Ecto neural progenitor cell (in vitro differentiated cells): ENCODE results near the gene ANKMY1.

Experiments
- DNase-seq: peaks from one replicate; pipeline ENCODE4 v3.0.0-alpha.2; 2018; ENCODE audit warnings: low spot score

Gene ANKMY1

DNA sequence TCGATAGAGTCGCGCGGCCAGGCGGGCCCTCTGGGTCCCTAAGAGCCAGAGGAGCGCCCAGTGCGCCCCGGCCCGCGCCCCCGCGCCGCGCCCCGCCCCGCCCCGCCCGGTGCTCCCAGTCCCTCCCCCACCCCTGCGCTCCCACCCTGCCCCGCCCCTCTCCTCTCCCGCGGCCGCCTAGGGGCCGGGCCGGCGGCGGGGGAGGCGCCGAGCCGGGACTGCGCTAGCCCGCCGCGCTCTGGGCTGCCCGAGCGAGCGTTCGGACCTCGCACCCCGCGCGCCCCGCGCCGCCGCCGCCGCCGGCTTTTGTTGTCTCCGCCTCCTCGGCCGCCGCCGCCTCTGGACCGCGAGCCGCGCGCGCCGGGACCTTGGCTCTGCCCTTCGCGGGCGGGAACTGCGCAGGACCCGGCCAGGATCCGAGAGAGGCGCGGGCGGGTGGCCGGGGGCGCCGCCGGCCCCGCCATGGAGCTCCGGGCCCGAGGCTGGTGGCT is 122.3 kb downstream of the ANKMY1 start, which contains the start of gene GPC1:
GPC1 (plus strand) TSS at position 207 of the 491 bp plus-strand sequence; CDS start at position 463, 256 bp downstream.
- peak; percentile 85 for DNase-seq

DNA sequence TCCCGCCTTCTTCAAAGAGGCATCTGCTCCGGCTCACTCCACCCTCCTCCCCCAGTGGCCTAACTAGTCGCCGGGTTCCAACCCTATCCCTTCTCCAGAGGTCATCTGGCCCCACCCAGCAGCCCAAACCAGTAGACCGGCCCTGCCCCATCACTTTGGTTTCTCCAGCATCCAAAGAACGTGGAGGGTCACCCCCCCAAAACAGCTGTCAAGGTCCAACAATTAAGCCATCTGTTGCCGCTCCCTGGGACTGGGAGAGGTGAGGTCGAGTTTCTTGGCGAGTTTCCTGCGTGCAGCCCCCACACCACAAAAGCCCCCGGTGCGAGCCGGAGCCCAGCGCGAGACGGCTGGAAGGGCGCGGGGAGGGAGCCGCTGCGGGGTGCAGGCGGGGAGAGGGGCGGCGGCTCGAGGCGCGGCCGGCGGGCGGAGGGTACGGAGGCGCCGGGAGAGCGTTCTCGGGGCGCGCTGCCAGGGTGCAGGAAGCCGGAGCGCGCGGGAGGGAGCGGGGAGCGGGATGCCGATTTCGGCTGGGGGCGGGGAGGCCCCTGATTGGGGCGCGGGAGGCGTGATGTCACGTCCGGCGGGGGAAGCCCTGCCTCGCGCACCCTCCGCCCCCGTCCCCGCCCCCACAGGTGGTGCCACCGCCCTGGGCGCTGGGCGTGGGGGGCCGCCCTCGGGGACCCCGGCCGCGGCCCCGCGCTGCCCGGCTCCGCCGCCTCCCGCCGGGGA is 122.9 kb downstream of the ANKMY1 start:
- DNase-seq = peak; percentile 94

- peak; percentile 49 for DNase-seq
Observed at GRCh38 chr2:240433973-240434727, 123.6 kb downstream of the ANKMY1 start.

DNA sequence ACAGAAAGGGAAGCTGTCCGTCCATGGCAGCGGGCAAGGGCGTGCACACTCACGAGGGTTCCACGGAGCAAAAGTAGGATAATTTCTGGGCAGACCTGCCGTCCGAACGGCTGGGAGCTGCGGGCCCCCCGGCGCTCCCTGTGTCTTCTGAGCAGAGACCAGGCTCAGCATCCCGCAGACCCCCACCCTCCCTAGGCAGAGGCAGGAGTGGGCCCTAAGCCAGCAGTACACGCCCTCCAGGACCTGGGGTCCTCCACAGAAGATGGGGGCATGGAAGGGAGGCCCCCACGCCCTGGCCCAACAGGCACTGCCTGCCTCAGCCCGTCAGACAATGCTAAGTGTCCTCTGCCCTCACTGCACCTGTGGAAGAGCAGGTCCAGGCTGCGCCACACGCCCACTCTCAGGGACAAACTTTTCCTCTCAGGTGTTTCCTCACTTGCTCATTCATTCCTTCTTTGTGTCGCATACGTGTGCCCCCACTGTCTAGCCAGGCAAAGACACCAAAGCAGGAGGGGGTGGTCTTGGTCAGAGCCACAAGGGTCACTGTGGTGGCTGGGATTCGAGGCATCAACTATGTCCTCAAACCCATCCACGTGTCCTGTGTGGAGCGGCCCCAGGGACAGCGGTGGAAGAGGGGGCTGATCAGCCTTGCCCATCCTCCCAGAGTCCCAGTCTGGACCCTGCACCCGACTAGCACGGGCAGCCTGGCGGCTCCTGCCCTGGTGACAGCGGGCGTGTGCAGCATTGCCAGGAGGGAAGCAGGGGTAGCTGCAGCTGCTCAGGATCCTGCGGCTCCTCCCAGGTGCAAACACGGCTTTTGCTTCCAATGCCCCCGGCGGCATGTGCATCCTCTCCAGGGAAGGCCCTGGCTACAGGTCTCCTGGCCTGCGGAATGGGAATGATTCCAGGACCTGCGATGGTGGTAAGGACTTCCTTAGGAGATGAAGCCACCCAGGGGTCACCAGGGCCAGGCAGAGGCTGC is 124.7 kb downstream of the ANKMY1 start:
- peak; percentile 49 for DNase-seq

DNA sequence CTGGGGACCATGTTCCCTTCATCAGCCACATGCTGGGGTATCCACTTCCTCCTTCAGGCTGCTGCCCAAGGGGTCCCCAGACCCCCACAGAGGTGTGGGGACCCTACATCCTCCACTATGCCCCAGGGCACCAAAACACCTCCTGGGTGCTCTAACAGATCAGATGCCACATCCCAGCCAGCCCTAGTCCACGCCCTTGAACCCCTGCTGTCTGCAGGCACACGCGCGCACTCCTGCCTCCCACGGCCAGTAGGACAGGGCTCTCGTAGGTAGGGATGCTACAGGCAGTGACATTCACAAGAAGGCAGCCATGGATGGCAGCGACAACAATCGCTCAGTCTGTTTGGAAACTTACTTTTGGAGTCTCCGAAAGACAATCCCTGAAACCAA is 125.4 kb downstream of the ANKMY1 start:
- no peak for DNase-seq

GRCh38 chr2:240431661-240432424 is 125.9 kb downstream of the ANKMY1 start:
- peak; percentile 39 for DNase-seq

- DNase-seq = no peak
Observed at GRCh38 chr2:240431271-240431660, 126.5 kb downstream of the ANKMY1 start.

DNA sequence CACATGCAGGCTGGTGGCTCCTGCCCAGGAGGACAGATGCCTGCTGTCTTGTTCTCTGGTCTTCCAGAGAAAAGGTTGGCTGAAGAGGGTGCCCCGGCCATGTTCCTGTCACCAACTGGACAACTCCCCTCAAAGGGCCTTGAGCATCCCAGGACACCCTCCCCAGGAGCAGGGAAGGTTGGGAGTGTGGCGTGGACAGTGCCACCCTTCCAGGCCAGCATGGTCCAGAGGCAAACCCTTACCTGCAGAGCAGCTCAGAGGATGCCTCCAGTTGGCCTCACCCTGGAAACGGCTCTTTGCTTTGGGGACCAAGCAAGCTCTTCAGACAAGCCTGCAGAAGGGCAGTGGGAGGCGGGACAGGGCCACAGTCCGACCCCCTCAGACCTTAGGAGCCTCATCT is 127.2 kb downstream of the ANKMY1 start:
- peak; percentile 39 for DNase-seq

- peak; percentile 48 for DNase-seq
Observed at GRCh38 chr2:240429872-240430491, 127.8 kb downstream of the ANKMY1 start.
